Ureter (tissue), 1 donor: ENCODE data around the gene SRSF7. TPM values are rescaled to one million over a fixed set of nuclear protein-coding genes. Genes with fewer than 3 reads are reported as not detected.
"Not testable (repeated sequence)": the region's sequence is repeated elsewhere in the genome, so short reads cannot be mapped to it uniquely, and the experiment has no call there.

Experiments used
- DNase-seq: peaks from one replicate; pipeline ENCODE4 v3.0.0-alpha.2; 2020; ENCODE audit warnings: low spot score
- total RNA-seq: library from RNA; stranded (reverse); gene quantifications from one replicate; pipeline ENCODE4 v1.2.4, GENCODE V29; 2023
- donor health status: DM: yes; HTN: yes; CAD: no.

SRSF7 gene
- total RNA-seq: 162 TPM

GRCh38 chr2:38750891-38751595, at the start of gene SRSF7:
Gene SRSF7 (minus strand): TSS chr2:38751361. CDS start chr2:38751256, 105 bp downstream.
- DNase-seq: peak; percentile 99

GRCh38 chr2:38797953-38798352, 46.8 kb upstream of the SRSF7 start:
- no peak for DNase-seq

GRCh38 chr2:38797250-38797676, 46.1 kb upstream of the SRSF7 start:
- no peak for DNase-seq

- DNase-seq: not testable (repeated sequence)
Measured at GRCh38 chr2:38795016-38795415, 43.9 kb upstream of the SRSF7 start.

GRCh38 chr2:38794235-38794946, 43.2 kb upstream of the SRSF7 start:
- no peak for DNase-seq

GRCh38 chr2:38793511-38793910, 42.4 kb upstream of the SRSF7 start:
- DNase-seq: no peak

- DNase-seq: no peak
Measured at GRCh38 chr2:38792751-38793150, 41.6 kb upstream of the SRSF7 start.

GRCh38 chr2:38792321-38792720, 41.2 kb upstream of the SRSF7 start:
- DNase-seq: not testable (repeated sequence)

GRCh38 chr2:38791744-38792143, 40.6 kb upstream of the SRSF7 start:
- DNase-seq: no peak

GRCh38 chr2:38789691-38790090, 38.5 kb upstream of the SRSF7 start:
- DNase-seq: no peak

GRCh38 chr2:38788306-38788705, 37.1 kb upstream of the SRSF7 start:
- DNase-seq: no peak

GRCh38 chr2:38783586-38783985, 32.4 kb upstream of the SRSF7 start:
- DNase-seq: no peak

- no peak for DNase-seq
Measured at GRCh38 chr2:38778687-38779082, 27.5 kb upstream of the SRSF7 start.

GRCh38 chr2:38776531-38776930, 25.4 kb upstream of the SRSF7 start:
- no peak for DNase-seq

GRCh38 chr2:38775921-38776225, 24.7 kb upstream of the SRSF7 start:
- DNase-seq: no peak

- no peak for DNase-seq
Measured at GRCh38 chr2:38775097-38775920, 24.1 kb upstream of the SRSF7 start.

- DNase-seq: no peak
Measured at GRCh38 chr2:38771632-38772031, 20.5 kb upstream of the SRSF7 start.

GRCh38 chr2:38765551-38765950, 14.4 kb upstream of the SRSF7 start:
- DNase-seq: no peak

GRCh38 chr2:38765149-38765548, 14.0 kb upstream of the SRSF7 start:
- DNase-seq: no peak

GRCh38 chr2:38763728-38764127, 12.6 kb upstream of the SRSF7 start:
- no peak for DNase-seq

- DNase-seq: no peak
Measured at GRCh38 chr2:38763228-38763627, 12.1 kb upstream of the SRSF7 start.

- not testable (repeated sequence) for DNase-seq
Measured at GRCh38 chr2:38755891-38756290, 4.7 kb upstream of the SRSF7 start.

GRCh38 chr2:38754506-38754905, 3.3 kb upstream of the SRSF7 start:
- DNase-seq: no peak
